ES-I3 (cell line): ENCODE measurements around the gene CISTR.
"Not testable (repeated sequence)": the region's sequence is repeated elsewhere in the genome, so short reads cannot be mapped to it uniquely, and the experiment has no call there.

Source experiments
- H3K36me3 ChIP-seq: 2 replicates; pipeline ENCODE4 v1.6.1; 2013; ENCODE audit warnings: mild to moderate bottlenecking, low read length, control low read depth, moderate library complexity; ENCODE audit not compliant: insufficient read depth
- H3K4me1 ChIP-seq: 2 replicates; pipeline ENCODE4 v1.6.1; 2013; ENCODE audit warnings: mild to moderate bottlenecking, control low read depth, low read length; ENCODE audit not compliant: insufficient read depth
- H3K9ac ChIP-seq: 2 replicates; pipeline ENCODE4 v1.6.1; 2013; ENCODE audit warnings: low read depth, mild to moderate bottlenecking, low read length, moderate library complexity
- H3K9me3 ChIP-seq: 2 replicates; pipeline ENCODE4 v1.6.1; 2013; ENCODE audit warnings: mild to moderate bottlenecking, low read length, moderate library complexity; ENCODE audit not compliant: control insufficient read depth, insufficient read depth

The CISTR gene

DNA sequence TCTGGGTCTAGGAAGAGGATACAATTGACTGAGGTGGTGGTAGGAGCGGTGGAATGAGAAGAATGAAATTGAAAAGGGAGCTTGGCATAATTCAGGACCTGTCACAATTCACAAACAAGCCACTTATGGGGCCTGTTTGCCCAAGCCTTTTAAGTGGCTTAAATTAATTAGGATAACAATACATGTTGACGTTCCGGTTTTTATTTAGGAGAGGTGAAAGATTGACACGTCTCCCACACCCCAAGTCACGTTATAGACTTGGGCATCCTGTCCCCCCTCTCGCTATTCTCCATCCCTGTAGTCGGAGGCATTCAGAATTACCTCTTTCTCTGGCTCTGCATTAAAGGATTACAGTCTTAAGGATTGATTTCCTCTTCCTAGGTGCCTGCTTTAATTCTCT is 23.6 kb downstream of the CISTR start:
- Histone ChIP-seq H3K9ac (peak overlapping the region; percentile 76; the same call in 1 of the 2 replicates), H3K9me3 (no peaks in the 10 kb centered on the region), H3K4me1 (peaks cover 7% of the 10 kb centered on the region), H3K36me3 (no peaks in the 10 kb centered on the region)

DNA sequence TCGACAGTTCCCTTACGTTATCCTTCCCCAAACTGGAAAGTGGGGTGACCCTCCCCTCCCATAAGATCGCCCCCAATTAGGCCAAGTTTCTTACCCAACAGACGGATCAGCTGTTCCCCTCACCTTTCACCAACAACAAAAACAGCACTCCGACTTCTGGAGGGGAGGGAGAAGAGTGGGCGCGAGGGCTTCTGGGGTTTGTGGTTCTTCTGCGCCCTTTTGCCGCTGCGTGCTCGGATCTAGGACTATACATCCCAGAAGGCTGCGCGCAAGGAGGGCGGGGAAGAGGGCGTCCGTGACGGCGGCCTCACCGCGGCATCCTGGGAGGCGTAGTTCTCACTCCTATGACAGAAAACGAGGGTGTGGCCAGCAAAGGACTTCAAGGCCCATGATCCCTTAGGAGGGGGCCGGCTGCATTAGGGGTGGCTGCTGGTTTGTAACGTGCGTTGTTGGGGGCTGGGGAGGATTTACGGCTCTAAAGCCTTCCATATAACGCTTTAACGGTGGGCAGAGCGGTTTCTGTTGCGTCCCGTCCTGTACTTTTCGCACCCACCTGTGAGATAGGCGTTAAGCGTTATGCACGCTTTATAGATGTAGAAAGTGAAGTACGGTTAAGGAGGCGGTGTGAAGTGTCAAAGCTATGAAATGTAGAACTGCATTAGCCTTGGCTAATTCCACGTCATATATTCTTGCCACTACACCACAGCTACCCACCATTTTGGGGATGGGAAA is 24.3 kb downstream of the CISTR start, which contains the start of gene CALCOCO1:
Gene CALCOCO1 (minus strand): TSS at position 143 of the 732 bp plus-strand sequence. CDS start 2,210 bp downstream, outside the sequence.
- peaks cover 7% of the 10 kb centered on the region for H3K4me1 ChIP-seq
- peak within 1 kb of the TSS; percentile 76; the same call in 1 of the 2 replicates for H3K9ac ChIP-seq
- H3K36me3 ChIP-seq: no peaks in the 10 kb centered on the region
- H3K9me3 ChIP-seq: no peaks in the 10 kb centered on the region

DNA sequence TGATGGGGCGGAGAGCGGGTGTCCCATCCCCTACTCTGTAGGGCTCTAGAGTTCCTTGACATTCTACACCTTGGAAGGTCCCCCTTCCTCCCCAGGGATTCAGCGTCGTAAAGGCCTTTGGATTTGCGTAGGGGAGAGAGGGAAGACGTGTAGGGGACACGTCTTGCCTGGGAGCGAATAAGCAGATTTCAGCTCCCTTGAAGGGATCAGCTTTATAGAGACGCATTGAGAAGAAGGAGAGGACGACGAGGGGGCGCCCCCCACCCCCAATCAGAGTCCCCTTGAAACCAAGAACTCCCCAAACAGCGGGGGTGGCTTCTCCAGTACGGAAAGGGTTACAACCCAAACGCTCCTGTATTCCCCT is 24.9 kb downstream of the CISTR start:
- H3K9me3 ChIP-seq: no peaks in the 10 kb centered on the region
- H3K9ac ChIP-seq: peak overlapping the region; percentile 71; the same call in 1 of the 2 replicates
- no peaks in the 10 kb centered on the region for H3K36me3 ChIP-seq
- peaks cover 7% of the 10 kb centered on the region for H3K4me1 ChIP-seq

DNA sequence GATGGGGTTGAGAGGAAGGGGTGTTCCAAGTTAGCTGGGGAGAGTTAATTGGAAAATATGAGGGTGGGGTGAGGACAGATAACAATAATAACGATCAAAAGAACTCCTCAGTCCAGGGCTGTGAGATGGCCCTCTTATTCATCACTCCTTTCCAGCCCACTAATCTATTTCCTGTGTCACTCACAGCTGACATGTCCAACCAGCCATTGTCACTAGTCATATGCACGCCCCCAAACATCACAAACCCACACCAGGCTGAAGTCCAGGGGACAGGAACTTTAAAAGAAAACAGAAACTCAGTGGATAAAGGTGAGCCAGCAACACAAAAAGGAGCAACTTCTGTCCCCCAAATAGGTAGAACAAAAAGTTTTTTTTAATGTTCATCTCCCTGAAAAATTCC is 25.4 kb downstream of the CISTR start:
- no peaks in the 10 kb centered on the region for H3K9me3 ChIP-seq
- H3K36me3 ChIP-seq: no peaks in the 10 kb centered on the region
- H3K4me1 ChIP-seq: peaks cover 7% of the 10 kb centered on the region
- peak overlapping the region; percentile 71; the same call in 1 of the 2 replicates for H3K9ac ChIP-seq

DNA sequence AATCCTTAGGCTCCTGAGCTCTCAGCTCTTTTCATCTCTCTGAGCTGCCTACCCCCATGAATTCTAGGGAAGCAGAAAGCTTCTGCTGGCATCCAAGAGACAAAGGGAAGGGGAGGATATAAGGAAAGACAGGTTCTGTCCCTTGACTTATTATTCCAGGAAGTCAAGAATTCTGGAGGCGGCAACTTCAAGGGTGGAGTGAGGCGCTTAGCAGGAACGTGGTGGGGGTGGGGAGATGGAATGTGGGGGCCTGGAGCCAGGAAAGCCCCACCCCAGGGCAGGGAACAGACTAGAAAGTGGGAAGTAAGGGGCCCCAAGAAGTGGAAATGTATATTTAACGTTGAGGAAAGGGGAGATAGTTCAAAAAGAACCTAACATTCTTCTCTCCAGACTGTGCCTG is 26.0 kb downstream of the CISTR start:
- Histone ChIP-seq H3K4me1 (peaks cover 7% of the 10 kb centered on the region), H3K9me3 (no peaks in the 10 kb centered on the region), H3K9ac (peak overlapping the region; percentile 14; the same call in 1 of the 2 replicates), H3K36me3 (no peaks in the 10 kb centered on the region)

DNA sequence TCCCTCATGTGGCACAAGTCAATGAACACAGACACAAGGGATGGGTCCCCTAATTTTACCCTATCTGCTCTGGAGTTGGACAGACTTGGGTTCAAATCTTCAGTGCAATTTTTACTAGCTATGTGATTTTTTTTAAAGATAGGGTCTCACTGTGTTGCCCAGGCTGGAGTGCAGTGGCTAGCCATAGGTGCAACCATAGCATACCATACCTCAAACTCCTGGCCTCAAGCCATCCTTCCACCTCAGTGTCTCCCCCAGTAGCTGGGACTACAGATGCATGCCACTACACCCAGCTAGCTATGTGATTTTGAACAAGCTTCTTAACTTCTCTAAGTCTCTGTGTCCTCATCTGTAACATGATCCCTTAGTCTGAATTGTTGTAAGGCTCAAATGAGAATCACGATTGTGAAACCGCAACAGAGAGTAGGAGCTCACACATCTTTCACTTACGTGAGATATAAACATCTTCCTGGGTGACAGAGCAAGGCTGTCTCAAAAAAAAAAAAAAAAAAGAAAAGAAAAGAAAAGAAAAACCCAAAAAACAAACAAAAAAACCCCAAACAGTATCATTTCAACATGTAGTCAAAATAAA is 29.2 kb downstream of the CISTR start:
- H3K9me3 ChIP-seq: no peaks in the 10 kb centered on the region
- H3K36me3 ChIP-seq: no peaks in the 10 kb centered on the region; the same call in 1 of the 2 replicates

DNA sequence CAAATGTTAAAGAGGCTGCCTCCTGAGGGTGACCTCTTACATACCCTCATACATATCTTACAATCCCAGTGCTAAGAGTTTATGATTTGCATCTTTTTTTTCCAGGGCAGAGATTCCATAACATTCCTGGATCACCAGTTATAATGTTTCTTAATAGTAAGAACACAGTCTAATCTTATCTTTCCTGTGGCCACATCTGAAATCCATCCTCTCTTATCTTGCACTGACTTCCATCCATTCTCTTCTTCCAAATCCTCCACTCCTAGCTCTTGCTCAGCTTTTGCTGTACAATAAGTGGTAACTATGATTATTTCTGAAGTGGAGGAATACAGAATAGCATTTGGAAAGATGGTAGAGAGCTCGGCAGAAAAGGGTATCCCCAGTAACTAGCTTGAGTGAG is 30.8 kb downstream of the CISTR start:
- Histone ChIP-seq H3K4me1 (no peaks in the 10 kb centered on the region; the same call in 1 of the 2 replicates), H3K9me3 (no peaks in the 10 kb centered on the region), H3K36me3 (no peaks in the 10 kb centered on the region; the same call in 1 of the 2 replicates), H3K9ac (no peak overlapping the region)

More for the DNA sequence above, 29.2 kb downstream of the CISTR start:
- Histone ChIP-seq H3K4me1 (no peaks in the 10 kb centered on the region; the same call in 1 of the 2 replicates), H3K9ac (no peak overlapping the region)

DNA sequence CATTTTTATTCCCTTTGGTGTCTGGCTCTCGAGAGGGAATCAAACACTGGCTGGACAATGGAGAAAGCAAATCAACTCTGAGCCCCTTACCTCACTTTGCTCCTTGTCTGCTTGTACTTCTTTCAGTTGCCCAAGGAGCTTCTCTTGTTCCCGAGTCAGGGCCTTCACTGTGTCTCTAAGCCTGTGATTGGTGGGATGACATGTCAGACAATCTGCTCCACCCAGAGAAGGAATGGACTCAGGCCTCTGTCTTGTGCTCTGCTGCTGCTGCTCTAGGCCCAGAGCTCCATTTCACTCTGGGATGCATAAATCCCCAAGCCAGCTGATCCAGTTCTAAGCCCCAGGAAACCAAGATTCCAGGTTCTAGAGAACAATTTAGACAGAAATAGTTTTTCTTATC is 32.1 kb downstream of the CISTR start:
- Histone ChIP-seq H3K4me1 (no peaks in the 10 kb centered on the region), H3K36me3 (no peaks in the 10 kb centered on the region; the same call in 1 of the 2 replicates), H3K9ac (no peak overlapping the region), H3K9me3 (no peaks in the 10 kb centered on the region)

DNA sequence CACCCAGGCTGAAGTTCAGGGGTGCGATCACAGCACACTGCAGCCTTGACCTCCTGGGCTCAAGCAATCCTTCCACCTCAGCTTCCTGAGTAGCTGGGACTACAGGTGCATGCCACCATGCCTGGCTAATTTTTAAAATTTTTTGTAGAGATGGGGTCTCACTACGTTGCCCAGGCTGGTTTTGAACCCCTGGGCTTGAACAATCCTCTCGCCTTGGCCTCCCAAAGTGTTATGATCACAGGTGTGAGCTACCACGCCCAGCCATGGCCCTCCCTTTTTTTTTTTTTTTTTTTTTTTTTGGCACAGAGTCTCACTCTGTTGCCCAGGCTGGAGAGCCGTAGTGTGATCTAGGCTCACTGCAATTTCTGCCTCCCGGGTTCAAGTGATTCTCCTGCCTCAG is 33.2 kb downstream of the CISTR start:
- not testable (repeated sequence) for H3K4me1 ChIP-seq, H3K9me3 ChIP-seq, H3K9ac ChIP-seq, H3K36me3 ChIP-seq

DNA sequence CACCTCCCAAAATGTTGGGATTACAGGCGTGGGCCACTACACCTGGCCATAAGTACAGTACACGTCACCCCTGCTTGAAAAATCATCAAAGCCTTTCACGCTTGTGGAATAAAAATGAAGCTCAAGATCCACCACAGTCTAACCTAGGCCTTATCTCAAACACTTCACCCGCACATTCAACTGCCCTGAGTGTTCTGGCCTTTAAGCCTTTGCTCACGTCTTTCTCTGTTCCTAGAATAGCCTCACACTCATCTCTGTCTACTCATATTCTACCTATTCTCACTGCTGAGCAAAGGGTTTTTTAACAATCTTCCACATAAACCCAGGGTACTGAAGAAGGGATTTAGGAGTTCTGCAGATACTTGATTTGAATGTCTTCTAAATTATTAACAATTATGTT is 34.5 kb downstream of the CISTR start:
- Histone ChIP-seq H3K9ac (no peak overlapping the region), H3K9me3 (no peaks in the 10 kb centered on the region), H3K4me1 (no peaks in the 10 kb centered on the region), H3K36me3 (no peaks in the 10 kb centered on the region; the same call in 1 of the 2 replicates)

DNA sequence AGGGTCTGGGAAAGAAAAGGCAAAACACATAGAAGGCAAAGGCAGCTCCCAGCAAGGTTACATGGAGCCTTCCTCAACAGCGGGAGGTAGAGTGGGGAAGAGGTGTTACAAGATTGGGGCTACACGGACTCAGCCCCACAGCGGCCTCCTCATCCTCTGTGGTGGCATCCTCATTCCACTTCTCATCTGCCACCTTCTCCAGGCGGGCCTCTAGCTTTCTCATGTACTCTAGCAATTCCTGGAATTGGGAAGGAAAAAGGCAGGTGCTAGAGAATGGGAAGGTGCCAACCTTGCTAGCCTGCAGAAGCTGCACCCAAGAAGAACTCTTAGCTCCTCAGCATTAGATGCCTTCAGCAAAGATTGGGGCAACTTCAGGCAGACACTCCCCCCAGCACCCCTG is 37.8 kb downstream of the CISTR start:
- no peak overlapping the region for H3K9ac ChIP-seq
- no peaks in the 10 kb centered on the region for H3K9me3 ChIP-seq
- no peaks in the 10 kb centered on the region for H3K4me1 ChIP-seq
- no peaks in the 10 kb centered on the region for H3K36me3 ChIP-seq

DNA sequence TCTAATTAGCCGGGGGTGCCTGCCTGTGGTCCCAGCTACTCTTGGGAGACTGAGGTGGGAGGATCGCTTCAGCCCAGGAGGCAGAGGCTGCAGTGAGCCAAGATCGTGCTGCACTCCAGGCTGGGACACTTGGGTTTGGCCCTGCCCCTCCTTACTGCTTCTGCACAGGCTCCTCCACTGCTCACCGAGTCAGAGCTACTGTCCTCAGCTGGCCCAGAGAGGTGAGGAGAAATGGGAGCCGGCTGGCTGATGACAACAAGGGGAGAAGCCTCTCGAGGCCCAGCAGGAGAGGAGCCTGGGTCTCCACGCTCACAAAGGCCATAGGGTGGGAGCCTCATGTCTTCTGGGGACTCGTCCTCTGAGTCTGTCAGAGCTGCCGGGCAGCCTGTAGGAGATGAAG is 38.3 kb downstream of the CISTR start:
- H3K36me3 ChIP-seq: no peaks in the 10 kb centered on the region
- H3K9me3 ChIP-seq: no peaks in the 10 kb centered on the region
- no peaks in the 10 kb centered on the region for H3K4me1 ChIP-seq
- no peak overlapping the region for H3K9ac ChIP-seq

DNA sequence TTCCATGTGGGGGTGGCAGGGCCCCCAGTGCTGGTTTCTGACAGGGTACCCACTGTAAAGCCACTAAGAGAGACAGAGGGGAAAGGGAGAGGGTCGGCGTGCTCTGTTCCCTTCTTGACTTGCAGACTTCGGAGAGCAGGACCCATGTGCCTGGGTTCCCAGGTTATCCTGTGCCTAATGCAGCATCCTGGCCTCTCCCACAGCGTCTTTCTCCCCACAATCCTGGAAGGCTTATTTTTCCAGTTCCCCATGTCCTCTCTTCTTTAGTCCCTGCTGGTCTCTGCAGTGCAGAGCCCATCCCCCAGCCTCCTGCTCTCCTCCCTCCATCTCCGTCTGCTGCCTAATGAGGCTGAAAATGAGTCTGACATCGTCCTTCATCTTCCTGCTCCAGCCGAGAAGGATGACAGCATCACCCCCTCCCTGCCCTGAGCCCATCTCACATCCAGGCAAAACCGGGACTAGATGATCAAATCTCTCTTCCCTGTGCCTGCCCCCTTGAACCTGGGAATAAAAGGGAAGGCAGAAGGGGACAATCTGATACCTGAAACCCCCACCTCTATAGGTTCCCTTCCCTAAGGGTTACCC is 39.6 kb downstream of the CISTR start:
- H3K4me1 ChIP-seq: no peaks in the 10 kb centered on the region
- H3K9me3 ChIP-seq: no peaks in the 10 kb centered on the region
- H3K36me3 ChIP-seq: no peaks in the 10 kb centered on the region
- no peak overlapping the region for H3K9ac ChIP-seq

DNA sequence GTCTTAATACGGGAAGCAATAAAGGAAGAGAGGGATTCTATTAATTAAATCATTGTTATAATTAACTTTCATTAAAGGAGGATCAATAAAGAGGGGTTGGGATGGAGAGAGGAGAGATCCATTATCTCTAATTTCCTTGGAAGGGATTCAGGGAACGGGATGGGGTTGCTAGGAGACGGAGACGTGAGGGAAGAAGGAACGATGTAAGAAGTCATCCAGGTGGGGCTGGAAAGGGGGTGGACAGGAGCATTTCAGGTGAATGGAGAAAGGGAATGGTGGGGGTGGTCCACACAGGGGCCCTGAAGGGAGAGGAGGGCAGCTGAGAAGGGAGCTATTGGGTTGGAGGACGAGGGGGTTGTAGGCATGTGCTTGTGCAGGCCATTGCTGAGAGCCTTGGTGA is 41.7 kb downstream of the CISTR start:
- Histone ChIP-seq H3K9ac (no peak overlapping the region), H3K9me3 (no peaks in the 10 kb centered on the region), H3K4me1 (no peaks in the 10 kb centered on the region), H3K36me3 (no peaks in the 10 kb centered on the region)

DNA sequence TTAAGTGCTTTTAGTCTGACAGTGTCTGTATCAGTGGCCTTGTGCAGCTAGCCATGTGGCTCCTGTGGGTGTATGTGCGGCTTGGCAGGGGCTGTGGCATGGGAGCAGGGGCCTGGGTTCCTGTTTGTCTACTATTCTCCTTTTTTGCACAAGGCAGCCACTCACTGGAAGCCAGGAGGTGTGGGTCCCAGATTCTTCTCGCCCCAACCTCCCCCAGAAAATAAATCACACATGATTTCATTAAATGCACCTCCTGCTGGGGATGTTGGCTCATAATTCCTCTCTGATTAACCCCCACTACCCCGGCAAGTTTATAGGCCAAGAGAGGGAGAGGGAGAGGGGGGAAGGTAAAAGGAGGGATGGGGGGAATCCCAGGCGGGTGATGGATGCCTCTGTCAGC is 42.1 kb downstream of the CISTR start:
- no peaks in the 10 kb centered on the region for H3K9me3 ChIP-seq
- no peak overlapping the region for H3K9ac ChIP-seq
- H3K36me3 ChIP-seq: no peaks in the 10 kb centered on the region
- no peaks in the 10 kb centered on the region for H3K4me1 ChIP-seq
